Lower leg skin (tissue), 3 donors: ENCODE data around the gene DLG2.

Experiments
- CTCF ChIP-seq, 3 donors: fragments of 450-650 bp; IDR thresholded peaks; one replicate each; pipeline ENCODE4 v1.5.1; 2016; ENCODE audit warnings: antibody characterized with exemption in 3 of 3, mild to moderate bottlenecking in 3 of 3, moderate library complexity in 2 of 3
- POLR2A ChIP-seq, 2 donors: fragments of 450-650 bp; IDR thresholded peaks; one replicate each; pipeline ENCODE4 v1.6.1; 2016 to 2017; ENCODE audit warnings: antibody characterized with exemption in 2 of 2, mild to moderate bottlenecking in 1 of 2, moderate library complexity in 1 of 2

DNA sequence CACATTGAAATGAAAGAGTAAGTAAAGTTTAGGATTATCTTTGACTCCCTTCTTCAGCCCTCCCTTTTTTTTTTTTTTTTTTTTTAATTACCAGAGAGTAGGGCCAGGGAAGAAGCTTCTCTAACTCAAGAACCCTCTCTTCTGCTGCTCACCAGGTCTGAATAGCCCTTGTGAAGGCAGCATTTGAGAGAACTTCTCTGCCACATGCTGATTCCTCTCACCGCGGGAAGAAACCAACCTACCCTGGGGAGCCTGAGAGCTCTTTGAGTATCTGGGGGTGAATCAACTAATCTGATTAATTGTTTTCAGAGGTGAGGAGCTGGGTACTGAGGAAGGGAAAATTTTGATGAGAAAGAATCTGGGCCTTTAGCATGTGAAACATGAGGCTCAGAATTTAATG is 1906.5 kb downstream of the DLG2 start:
- no peak for TF ChIP-seq CTCF (IDR thresholded peaks at IDR 0.05)
- no peak for TF ChIP-seq POLR2A (IDR thresholded peaks at IDR 0.05)
